HepG2 (cell line): ENCODE data around the gene FASLG.

ENCODE experiments used
- CREM ChIP-seq, 2 experiments: sonication (generic) in 1 of 2; formaldehyde crosslinking in 1 of 2; IDR thresholded peaks; 2 replicates each; pipeline versions ENCODE4 v1.4.0 to v1.6.1; 2016 to 2020; ENCODE audit warnings: antibody characterized with exemption in 1 of 2, mild to moderate bottlenecking in 1 of 2, missing genetic modification reagents in 1 of 2
- SRSF4 ChIP-seq: fragments of 200-400 bp; formaldehyde crosslinking; IDR thresholded peaks from one replicate; pipeline ENCODE4 v1.6.1; 2018; ENCODE audit warnings: mild to moderate bottlenecking, low read depth, low read length, moderate library complexity; ENCODE audit not compliant: poor library complexity, severe bottlenecking

DNA sequence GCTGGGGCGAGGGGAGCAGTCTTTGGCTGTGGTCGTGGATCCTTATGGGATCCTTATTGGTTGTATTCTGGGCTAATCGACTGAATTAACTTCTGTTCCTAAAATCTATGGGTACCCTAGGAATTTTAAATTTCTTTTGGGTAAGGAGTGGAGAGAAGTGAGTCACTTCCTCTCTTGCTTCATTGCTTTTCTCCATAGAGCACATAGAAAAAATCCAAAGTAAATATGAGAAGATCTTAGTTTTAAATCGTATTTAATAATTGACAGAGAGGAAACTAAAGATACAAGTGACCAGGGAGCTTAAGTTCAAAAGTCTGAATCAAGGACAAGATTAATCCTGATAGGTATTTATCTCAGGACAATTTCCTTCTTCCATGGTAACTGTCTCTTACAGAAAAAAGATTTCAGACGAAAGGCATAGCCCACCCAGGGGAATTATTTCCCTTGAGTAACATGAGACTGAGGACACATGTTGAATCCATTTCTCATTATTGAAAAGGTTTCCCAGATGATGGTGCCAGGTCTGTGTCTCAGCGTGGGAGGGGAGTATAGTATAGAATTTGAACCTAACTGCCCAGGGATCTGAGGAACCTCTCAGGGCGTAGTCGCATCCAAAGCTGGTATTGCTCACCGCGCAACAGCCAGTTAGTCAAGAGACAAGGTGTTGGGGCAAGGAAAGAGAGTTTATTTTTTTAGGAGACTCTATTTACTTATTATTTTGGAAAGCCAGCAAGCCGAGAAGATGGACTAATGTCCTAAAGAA, 28.7 kb upstream of the FASLG start:
- TF ChIP-seq CREM (IDR thresholded peaks at IDR 0.05) (no peak), CREM (CRISPR knock-in tag; IDR thresholded peaks at IDR 0.05) (no peak), SRSF4 (no peak)
